Peyer's patch (tissue), 4 donors: ENCODE measurements around the gene HNRNPLL.

Source experiments
- POLR2A ChIP-seq, 2 donors: fragments of 450-650 bp; IDR thresholded peaks; one replicate each; pipeline ENCODE4 v1.5.1; 2017; ENCODE audit warnings: antibody characterized with exemption in 2 of 2, mild to moderate bottlenecking in 2 of 2, moderate library complexity in 2 of 2
- TF ChIP-seq, protein P1 (sequence below), 6 experiments: fragments of 450-650 bp in 4 of 6; fragments of 200-600 bp in 2 of 6; sonication (generic) in 1 of 6; IDR thresholded peaks; one replicate each; pipeline ENCODE4 v1.5.1; 2017 to 2019; ENCODE audit warnings: antibody characterized with exemption in 6 of 6, mild to moderate bottlenecking in 3 of 6, moderate library complexity in 1 of 6

DNA sequence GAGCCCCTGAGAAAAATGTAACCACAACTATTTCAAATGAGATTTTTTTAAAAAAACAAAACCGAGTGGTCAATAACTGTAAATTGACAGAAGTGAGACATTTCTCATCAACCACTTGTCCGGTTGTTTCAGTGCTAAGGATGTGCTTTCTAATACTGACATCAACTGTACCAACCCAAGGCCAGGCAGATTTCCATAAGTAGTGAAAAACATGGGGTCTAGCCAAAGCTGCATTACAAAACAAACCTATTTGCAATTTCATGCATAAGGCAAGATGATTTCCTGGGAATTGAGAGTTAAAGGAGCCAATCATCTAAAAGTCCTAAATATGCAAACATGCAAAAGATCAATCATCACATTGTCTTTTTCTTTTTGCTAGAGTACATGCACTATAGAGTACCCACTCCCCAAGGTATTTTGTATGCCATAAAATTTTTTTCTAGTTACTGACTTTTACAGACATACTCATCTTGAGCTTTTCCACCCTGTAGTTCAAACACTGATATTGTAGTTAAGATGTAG lies 22.6 kb downstream of the HNRNPLL start:
- TF ChIP-seq, protein P1, sequence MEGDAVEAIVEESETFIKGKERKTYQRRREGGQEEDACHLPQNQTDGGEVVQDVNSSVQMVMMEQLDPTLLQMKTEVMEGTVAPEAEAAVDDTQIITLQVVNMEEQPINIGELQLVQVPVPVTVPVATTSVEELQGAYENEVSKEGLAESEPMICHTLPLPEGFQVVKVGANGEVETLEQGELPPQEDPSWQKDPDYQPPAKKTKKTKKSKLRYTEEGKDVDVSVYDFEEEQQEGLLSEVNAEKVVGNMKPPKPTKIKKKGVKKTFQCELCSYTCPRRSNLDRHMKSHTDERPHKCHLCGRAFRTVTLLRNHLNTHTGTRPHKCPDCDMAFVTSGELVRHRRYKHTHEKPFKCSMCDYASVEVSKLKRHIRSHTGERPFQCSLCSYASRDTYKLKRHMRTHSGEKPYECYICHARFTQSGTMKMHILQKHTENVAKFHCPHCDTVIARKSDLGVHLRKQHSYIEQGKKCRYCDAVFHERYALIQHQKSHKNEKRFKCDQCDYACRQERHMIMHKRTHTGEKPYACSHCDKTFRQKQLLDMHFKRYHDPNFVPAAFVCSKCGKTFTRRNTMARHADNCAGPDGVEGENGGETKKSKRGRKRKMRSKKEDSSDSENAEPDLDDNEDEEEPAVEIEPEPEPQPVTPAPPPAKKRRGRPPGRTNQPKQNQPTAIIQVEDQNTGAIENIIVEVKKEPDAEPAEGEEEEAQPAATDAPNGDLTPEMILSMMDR (IDR thresholded peaks at IDR 0.05), result no peak
- no peak for TF ChIP-seq POLR2A (IDR thresholded peaks at IDR 0.05)
